ENCODE data around the gene POLR2J.

Gene POLR2J

GRCh38 chr7:102468478-102469350 lies 10.0 kb downstream of the POLR2J start:
- TF ChIP-seq CTCF (IDR thresholded peaks at IDR 0.05; ENCODE audit: control insufficient read depth, extremely low read depth, insufficient read depth) = no peak
- no peak for DNase-seq (ENCODE audit: low read depth)
- H3K4me3 ChIP-seq (ENCODE audit: low read depth, low read length) = no peak overlapping the region

GRCh38 chr7:102467581-102468477 lies 10.9 kb downstream of the POLR2J start:
- H3K4me3 ChIP-seq (ENCODE audit: low read depth, low read length) = no peak overlapping the region
- DNase-seq (ENCODE audit: low read depth) = no peak
- no peak for TF ChIP-seq CTCF (IDR thresholded peaks at IDR 0.05; ENCODE audit: control insufficient read depth, extremely low read depth, insufficient read depth)

GRCh38 chr7:102466097-102466496 lies 12.6 kb downstream of the POLR2J start:
- no peak for DNase-seq (ENCODE audit: low read depth)
- no peak overlapping the region; the same call in 1 of the 2 replicates for H3K4me3 ChIP-seq (ENCODE audit: low read depth, low read length)
- TF ChIP-seq CTCF (IDR thresholded peaks at IDR 0.05; ENCODE audit: control insufficient read depth, extremely low read depth, insufficient read depth) = no peak

GRCh38 chr7:102464577-102465280 lies 14.0 kb downstream of the POLR2J start, which contains the start of the genes ALKBH4 and LRWD1:
Gene ALKBH4, minus strand, starts transcription at chr7:102464863. Its CDS starts 27 bp downstream, at chr7:102464836.
Gene LRWD1, plus strand, starts transcription at chr7:102464984. Its CDS starts 97 bp downstream, at chr7:102465081.
- peak; percentile 59 for DNase-seq (ENCODE audit: low read depth)
- peak within 1 kb of the TSS; percentile 97 for H3K4me3 ChIP-seq (ENCODE audit: low read depth, low read length)
- peak; percentile 26 for TF ChIP-seq CTCF (IDR thresholded peaks at IDR 0.05; ENCODE audit: control insufficient read depth, extremely low read depth, insufficient read depth)

- DNase-seq (ENCODE audit: low read depth) = no peak
- no peak for TF ChIP-seq CTCF (IDR thresholded peaks at IDR 0.05; ENCODE audit: control insufficient read depth, extremely low read depth, insufficient read depth)
- H3K4me3 ChIP-seq (ENCODE audit: low read depth, low read length) = peak overlapping the region; percentile 97
Observed at GRCh38 chr7:102463841-102464576, 14.7 kb downstream of the POLR2J start.

- H3K4me3 ChIP-seq (ENCODE audit: low read depth, low read length) = no peak overlapping the region
- no peak for TF ChIP-seq CTCF (IDR thresholded peaks at IDR 0.05; ENCODE audit: control insufficient read depth, extremely low read depth, insufficient read depth)
Observed at GRCh38 chr7:102460467-102460866, 18.3 kb downstream of the POLR2J start.

More at GRCh38 chr7:102460467-102460866, 18.3 kb downstream of the POLR2J start:
- no peak for DNase-seq (ENCODE audit: low read depth)

All from LNCaP clone FGC (cell line).